Measurements from ENCODE around the gene DNASE1L2. TPM values are rescaled to one million over a fixed set of nuclear protein-coding genes. Genes with fewer than 3 reads are reported as not detected.

Gene DNASE1L2, protein sequence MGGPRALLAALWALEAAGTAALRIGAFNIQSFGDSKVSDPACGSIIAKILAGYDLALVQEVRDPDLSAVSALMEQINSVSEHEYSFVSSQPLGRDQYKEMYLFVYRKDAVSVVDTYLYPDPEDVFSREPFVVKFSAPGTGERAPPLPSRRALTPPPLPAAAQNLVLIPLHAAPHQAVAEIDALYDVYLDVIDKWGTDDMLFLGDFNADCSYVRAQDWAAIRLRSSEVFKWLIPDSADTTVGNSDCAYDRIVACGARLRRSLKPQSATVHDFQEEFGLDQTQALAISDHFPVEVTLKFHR
- 0.15 and 1.0 TPM in 2 replicates for total RNA-seq

GRCh38 chr16:2236337-2237101 is at the start of gene DNASE1L2:
Gene DNASE1L2 (plus strand): TSS chr16:2236444. CDS start chr16:2236817, 373 bp downstream.

GRCh38 chr16:2196162-2196980 is 39.9 kb upstream of the DNASE1L2 start, which contains the start of gene CASKIN1:
Gene CASKIN1 (minus strand): TSS chr16:2196605. CDS start chr16:2196432, 173 bp downstream.

DNA sequence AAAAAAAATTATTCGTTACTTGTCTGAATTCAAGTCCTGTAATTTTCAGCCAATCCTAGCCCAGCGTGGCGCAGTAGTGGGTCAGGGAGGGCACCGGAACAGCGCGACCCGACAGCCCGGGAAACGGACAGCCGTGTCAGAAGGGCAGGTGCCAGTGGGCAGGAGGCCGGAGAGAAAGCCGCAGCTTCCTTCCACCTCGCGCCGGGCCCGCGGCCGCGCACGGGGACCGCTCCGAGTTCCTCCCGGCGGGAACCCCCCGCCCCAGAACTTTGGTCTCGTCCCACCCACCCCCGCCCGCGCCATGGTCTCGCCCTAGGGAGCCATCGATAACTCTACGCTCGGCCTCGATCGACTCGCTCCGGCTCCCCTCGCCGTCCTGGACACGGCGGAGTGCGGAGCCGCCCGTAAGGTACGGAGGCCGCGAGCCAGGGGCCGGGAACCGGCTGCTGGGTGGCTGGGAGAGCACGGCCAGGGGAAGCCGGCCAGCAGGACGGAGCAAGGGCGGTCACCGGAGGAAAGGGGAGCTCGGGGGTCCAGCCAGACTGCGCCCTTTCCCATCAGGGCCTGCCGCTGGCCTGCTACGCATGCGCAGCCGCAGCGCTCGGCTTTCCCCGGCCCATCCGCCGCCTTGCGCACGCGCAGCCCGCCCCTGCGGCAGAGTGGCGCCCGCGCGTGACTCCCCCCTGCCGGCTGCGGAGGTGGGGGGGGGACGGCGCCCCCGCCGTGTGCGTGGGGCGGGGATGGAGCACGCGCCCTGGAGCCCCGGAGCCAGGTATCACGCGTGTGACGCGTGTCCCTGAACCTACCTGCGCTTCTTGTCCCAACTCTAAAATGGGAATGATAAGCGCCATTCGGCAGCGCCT is 30.9 kb upstream of the DNASE1L2 start, which contains the start of gene MLST8:
MLST8 (plus strand) TSS at position 351 of the 863 bp plus-strand sequence. CDS start 632 bp downstream, outside the sequence.

DNA sequence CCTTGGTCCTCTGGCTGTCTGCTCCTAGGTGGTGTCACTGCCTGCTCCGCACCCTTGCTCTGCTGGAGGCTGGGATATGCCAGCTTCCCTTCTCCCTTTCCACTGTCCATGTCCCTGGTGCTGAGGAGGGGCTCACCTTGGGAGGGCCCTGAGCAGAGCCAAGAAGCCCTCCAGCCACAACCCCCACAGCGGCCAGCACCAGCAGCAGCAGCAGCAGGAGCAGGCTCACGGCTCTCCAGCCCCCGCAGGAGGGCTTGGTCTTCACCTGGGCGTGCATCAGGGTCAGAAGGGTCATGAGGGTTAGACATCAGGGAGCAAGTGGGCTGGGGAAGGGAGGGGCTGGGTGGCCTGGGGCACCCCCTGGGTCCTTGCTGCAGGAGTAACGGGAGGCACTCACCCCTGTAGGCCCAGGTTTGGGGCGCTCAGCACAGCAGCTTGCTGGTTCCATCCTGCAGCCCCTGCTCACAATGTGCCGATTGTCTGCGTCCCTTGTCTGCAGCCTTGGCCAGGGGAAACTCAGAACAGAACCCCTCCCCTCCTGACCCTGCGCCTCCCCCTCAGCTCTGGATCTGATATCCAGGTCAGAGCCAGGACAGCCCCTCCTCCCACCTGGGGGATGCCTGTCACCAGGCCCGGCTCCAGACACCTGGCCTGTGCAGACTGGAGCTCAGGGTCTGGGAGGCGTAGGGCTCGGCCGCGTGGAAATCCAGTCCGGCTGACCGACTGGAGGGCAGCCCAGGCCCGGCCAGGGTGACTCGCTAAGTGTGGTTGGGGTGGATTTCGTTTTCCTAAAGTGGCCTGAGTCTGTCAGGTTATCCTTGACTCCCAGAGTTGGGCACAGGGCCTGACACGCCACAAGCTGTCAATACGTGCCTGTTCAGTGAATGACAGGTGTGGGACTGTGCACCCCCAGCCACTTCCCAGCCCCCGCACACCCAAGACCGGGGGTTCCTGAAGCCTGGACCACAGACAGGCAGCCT is 25.6 kb upstream of the DNASE1L2 start, which contains the start of gene BRICD5:
BRICD5 (minus strand) TSS at position 478 of the 980 bp plus-strand sequence; CDS start at position 448, 30 bp downstream.

DNA sequence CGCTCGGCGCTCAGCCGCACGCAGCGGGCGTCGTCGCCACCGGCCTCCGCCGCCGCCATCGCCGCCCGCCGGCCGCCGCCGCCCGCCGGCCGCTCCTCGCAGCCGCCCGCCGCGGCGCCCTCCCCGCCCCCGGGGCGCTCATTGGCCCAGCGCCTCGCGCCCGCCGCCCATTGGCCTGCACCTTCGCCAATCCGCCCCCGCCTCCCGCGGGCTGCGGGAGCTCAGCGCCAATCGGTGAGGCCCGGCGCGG is 21.6 kb upstream of the DNASE1L2 start, which contains the start of gene PGP:
PGP (minus strand) TSS at position 122 of the 250 bp plus-strand sequence; CDS start at position 59, 63 bp downstream.

DNA sequence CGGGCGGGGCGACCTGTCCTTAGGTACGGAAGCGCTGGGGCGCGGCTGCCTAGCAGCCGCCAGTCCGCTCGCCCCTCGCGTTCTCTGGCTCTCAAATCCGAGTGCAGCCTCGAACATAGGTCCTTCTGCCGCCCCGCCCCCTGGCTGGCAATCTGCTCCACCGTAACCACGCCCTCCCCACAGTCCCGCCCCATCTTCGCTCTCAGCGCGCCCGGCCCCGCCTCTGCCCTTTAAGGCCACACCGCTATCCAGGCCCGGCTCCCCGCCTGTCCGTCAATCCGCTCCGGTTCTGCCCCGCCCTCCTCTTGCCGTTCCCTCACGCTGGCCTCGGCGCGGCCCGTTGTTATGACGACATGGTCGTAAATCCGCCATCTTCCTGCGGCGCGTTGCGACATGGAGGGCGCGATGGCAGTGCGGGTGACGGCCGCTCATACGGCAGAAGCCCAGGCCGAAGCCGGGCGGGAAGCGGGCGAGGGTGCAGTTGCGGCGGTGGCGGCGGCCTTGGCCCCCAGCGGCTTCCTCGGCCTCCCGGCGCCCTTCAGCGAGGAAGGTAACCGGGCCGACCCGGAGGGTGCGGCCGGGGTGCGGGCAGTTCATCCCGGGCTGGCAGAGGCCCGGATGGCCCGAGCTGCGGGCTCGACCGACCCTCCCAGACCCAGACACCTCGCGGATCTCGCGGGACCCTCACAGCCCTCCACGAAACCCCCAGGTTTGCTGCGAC is 12.9 kb upstream of the DNASE1L2 start, which contains the start of gene E4F1:
E4F1 (plus strand) TSS at position 371 of the 721 bp plus-strand sequence; CDS start at position 394, 23 bp downstream.

DNA sequence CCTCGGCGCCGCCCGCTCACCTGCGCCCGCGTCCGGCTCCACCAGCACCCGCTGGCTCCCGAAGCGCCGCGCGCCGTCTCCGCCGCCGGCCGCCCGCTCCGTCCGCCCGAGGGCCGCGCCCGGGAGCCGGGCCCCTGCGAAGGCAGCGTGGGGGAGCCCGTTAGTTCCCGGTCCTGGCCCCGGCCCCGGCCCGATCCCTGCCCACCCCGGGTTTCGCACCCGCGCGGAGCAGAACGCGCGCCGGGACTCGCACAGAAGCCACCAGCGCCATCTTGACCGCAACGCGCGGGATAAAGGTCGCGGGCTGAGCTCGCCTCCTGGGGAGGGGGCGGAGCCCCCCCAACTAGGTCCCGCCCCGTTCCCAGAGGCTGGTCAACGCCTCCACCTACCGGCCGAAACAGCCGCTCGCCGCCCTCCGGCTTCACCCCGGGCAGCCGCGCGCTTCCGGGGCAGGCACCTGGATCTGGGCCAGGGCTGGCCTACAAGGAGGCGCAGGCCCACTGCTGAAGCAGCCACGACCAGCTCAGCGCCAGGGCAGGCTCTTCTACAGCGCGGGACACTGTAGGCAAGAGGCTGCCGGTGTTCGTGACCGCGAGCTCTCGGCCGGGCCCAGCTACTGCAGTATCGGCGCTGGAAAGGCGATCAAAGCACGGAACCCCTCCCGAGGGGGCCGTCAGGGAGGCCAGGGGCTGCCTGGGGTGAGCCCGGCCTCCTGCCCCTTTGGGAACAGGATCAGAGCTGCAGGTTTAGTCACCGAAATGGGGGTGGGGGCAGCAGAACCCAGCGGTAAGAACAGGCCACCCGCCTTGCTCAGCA is 15.3 kb downstream of the DNASE1L2 start, which contains the start of gene ECI1:
ECI1 (minus strand) TSS at position 292 of the 816 bp plus-strand sequence; CDS start at position 271, 21 bp downstream.

GRCh38 chr16:2267913-2268666 is 31.8 kb downstream of the DNASE1L2 start, which contains the start of gene RNPS1:
Gene RNPS1 (minus strand): TSS chr16:2268126. CDS start chr16:2264643, 3,483 bp downstream.

Other genes with a start within 250 kb of the DNASE1L2 start
- gene SYNGR3, start 246.5 kb upstream of the DNASE1L2 start, total RNA-seq = 4.2 and 8.4 TPM in 2 replicates
- gene ZNF598, start 226.6 kb upstream of the DNASE1L2 start, total RNA-seq = 44.0 and 45.6 TPM in 2 replicates
- gene NPW, start 216.7 kb upstream of the DNASE1L2 start, total RNA-seq = 1.6 and 1.8 TPM in 2 replicates
- 47.4 and 58.7 TPM in 2 replicates for gene NHERF2, start 209.5 kb upstream of the DNASE1L2 start, total RNA-seq
- 49.2 and 53.0 TPM in 2 replicates for gene NTHL1, start 188.6 kb upstream of the DNASE1L2 start, total RNA-seq
- 36.0 and 55.9 TPM in 2 replicates for gene TSC2, start 188.5 kb upstream of the DNASE1L2 start, total RNA-seq
- 74.8 and 88.1 TPM in 2 replicates for gene PKD1, start 100.5 kb upstream of the DNASE1L2 start, total RNA-seq
- 1.5 and 3.3 TPM in 2 replicates for gene RAB26, start 87.8 kb upstream of the DNASE1L2 start, total RNA-seq
- 54.0 and 62.0 TPM in 2 replicates for gene TRAF7, start 80.7 kb upstream of the DNASE1L2 start, total RNA-seq
- under 0.01 TPM in 1 of 2 replicates, not detected in the other for gene CASKIN1, start 39.8 kb upstream of the DNASE1L2 start, total RNA-seq
- 80.4 and 86.6 TPM in 2 replicates for gene MLST8, start 31.0 kb upstream of the DNASE1L2 start, total RNA-seq
- gene BRICD5, start 25.6 kb upstream of the DNASE1L2 start, total RNA-seq = 1.3 and 2.7 TPM in 2 replicates
- gene PGP, start 21.6 kb upstream of the DNASE1L2 start, total RNA-seq = 24.5 and 27.1 TPM in 2 replicates
- gene E4F1, start 12.9 kb upstream of the DNASE1L2 start, total RNA-seq = 22.9 and 25.2 TPM in 2 replicates
- gene ECI1, start 15.1 kb downstream of the DNASE1L2 start, total RNA-seq = 54.3 and 66.3 TPM in 2 replicates
- gene RNPS1, start 31.7 kb downstream of the DNASE1L2 start, total RNA-seq = 218 and 221 TPM in 2 replicates
- 0.15 and 0.34 TPM in 2 replicates for gene ABCA3, start 104.3 kb downstream of the DNASE1L2 start, total RNA-seq
- gene CCNF, start 193.0 kb downstream of the DNASE1L2 start, total RNA-seq = 39.3 and 42.1 TPM in 2 replicates
- 23.8 and 25.9 TPM in 2 replicates for gene TEDC2, start 223.7 kb downstream of the DNASE1L2 start, total RNA-seq
- gene NTN3, start 234.9 kb downstream of the DNASE1L2 start, total RNA-seq = 0.15 and 0.34 TPM in 2 replicates
- 6.8 and 9.9 TPM in 2 replicates for gene TBC1D24, start 238.7 kb downstream of the DNASE1L2 start, total RNA-seq